Hematopoietic multipotent progenitor cell treated with erythropoietin and hydrocortisone succinate and interleukin-3 and kit ligand, for 15 days (in vitro differentiated cells): ENCODE data around the gene HTRA3.
A peak's percentile ranks its signal among the peaks of the same experiment; 100 is the strongest.

ENCODE experiments used
- DNase-seq: peaks from one replicate; pipeline ENCODE4 v3.0.0-alpha.2; 2015; ENCODE audit warnings: low spot score

Gene HTRA3

GRCh38 chr4:8234715-8235114, 34.8 kb upstream of the HTRA3 start:
- DNase-seq: no peak

- no peak for DNase-seq
Observed at GRCh38 chr4:8235224-8235623, 34.3 kb upstream of the HTRA3 start.

- DNase-seq: no peak
Observed at GRCh38 chr4:8235686-8236085, 33.9 kb upstream of the HTRA3 start.

- DNase-seq: no peak
Observed at GRCh38 chr4:8236106-8236919, 33.2 kb upstream of the HTRA3 start.

GRCh38 chr4:8236920-8237195, 32.7 kb upstream of the HTRA3 start:
- DNase-seq: no peak

- DNase-seq: no peak
Observed at GRCh38 chr4:8237256-8237989, 32.1 kb upstream of the HTRA3 start.

- DNase-seq: no peak
Observed at GRCh38 chr4:8238036-8238511, 31.5 kb upstream of the HTRA3 start.

GRCh38 chr4:8238515-8239053, 31.0 kb upstream of the HTRA3 start:
- no peak for DNase-seq

- DNase-seq: no peak
Observed at GRCh38 chr4:8239226-8239625, 30.3 kb upstream of the HTRA3 start.

GRCh38 chr4:8239661-8240060, 29.9 kb upstream of the HTRA3 start:
- no peak for DNase-seq

GRCh38 chr4:8240211-8241041, 29.1 kb upstream of the HTRA3 start:
- no peak for DNase-seq

GRCh38 chr4:8241211-8241779, 28.3 kb upstream of the HTRA3 start:
- no peak for DNase-seq

- DNase-seq: peak; percentile 60
Observed at GRCh38 chr4:8241895-8242696, 27.5 kb upstream of the HTRA3 start.

- DNase-seq: no peak
Observed at GRCh38 chr4:8242782-8243560, 26.6 kb upstream of the HTRA3 start.

GRCh38 chr4:8244001-8244757, 25.4 kb upstream of the HTRA3 start:
- no peak for DNase-seq

- DNase-seq: no peak
Observed at GRCh38 chr4:8244931-8245460, 24.6 kb upstream of the HTRA3 start.

- DNase-seq: no peak
Observed at GRCh38 chr4:8245884-8246833, 23.4 kb upstream of the HTRA3 start.
